GM10266 (cell line): ENCODE measurements around the gene TNRC18.

ENCODE experiments used
- DNase-seq: peaks from one replicate; pipeline ENCODE4 v3.0.0; 2012; ENCODE audit errors: extremely low spot score
- TF ChIP-seq, protein P1 (sequence below): IDR thresholded peaks from 2 replicates; pipeline ENCODE4 v1.5.1; 2012; ENCODE audit warnings: mild to moderate bottlenecking, low read depth; ENCODE audit not compliant: control insufficient read depth, insufficient read depth; ENCODE audit errors: missing control alignments

The TNRC18 gene

DNA sequence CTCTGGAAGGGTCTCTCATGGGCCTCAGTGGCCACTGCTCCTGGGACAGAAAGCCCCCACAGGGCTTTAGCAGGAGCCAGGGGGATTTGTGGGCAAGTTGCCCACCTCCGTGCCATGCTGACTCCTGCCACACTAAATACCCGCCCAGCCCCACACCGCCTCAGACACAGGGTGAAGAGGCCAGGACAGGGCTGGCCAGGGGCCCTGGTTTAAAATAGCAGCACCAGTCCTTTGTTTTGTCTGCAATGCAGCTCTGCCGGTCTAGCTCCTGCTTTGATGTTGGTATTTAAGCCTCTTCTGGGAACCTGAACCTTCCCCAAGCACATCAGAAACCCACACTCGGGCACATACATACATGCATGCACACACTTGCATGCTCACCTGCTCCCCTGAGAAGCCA is 14.4 kb upstream of the TNRC18 start:
- TF ChIP-seq, protein P1, sequence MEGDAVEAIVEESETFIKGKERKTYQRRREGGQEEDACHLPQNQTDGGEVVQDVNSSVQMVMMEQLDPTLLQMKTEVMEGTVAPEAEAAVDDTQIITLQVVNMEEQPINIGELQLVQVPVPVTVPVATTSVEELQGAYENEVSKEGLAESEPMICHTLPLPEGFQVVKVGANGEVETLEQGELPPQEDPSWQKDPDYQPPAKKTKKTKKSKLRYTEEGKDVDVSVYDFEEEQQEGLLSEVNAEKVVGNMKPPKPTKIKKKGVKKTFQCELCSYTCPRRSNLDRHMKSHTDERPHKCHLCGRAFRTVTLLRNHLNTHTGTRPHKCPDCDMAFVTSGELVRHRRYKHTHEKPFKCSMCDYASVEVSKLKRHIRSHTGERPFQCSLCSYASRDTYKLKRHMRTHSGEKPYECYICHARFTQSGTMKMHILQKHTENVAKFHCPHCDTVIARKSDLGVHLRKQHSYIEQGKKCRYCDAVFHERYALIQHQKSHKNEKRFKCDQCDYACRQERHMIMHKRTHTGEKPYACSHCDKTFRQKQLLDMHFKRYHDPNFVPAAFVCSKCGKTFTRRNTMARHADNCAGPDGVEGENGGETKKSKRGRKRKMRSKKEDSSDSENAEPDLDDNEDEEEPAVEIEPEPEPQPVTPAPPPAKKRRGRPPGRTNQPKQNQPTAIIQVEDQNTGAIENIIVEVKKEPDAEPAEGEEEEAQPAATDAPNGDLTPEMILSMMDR = no peak

DNA sequence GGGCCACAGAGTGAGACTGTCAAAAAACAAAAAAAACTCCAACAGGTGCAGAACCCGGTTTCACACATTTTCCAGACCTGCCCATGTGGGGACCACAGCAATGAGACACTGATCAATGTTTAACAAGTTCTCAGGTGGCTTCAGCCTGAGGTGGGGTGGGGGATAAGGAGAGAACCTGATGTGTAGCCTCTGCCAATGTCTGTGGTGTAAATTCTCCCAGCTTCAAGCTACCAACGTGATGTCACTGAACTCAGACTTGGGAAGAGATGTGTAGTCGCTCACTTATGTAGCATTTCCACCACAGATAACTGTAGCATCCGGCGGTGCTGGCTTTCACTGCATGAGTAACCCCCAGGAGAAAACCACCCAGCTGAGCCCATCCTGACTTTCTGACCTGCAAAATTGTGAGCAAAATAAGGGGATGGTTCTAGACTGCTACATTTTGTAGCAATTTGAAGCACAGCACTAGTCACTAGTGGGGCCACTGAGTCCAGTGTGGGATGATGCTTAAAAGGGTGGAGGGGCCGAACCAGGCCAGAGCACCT is 13.8 kb upstream of the TNRC18 start:
- no peak for DNase-seq
- TF ChIP-seq, protein P1 = no peak

More for the DNA sequence above, 14.4 kb upstream of the TNRC18 start:
- no peak for DNase-seq

DNA sequence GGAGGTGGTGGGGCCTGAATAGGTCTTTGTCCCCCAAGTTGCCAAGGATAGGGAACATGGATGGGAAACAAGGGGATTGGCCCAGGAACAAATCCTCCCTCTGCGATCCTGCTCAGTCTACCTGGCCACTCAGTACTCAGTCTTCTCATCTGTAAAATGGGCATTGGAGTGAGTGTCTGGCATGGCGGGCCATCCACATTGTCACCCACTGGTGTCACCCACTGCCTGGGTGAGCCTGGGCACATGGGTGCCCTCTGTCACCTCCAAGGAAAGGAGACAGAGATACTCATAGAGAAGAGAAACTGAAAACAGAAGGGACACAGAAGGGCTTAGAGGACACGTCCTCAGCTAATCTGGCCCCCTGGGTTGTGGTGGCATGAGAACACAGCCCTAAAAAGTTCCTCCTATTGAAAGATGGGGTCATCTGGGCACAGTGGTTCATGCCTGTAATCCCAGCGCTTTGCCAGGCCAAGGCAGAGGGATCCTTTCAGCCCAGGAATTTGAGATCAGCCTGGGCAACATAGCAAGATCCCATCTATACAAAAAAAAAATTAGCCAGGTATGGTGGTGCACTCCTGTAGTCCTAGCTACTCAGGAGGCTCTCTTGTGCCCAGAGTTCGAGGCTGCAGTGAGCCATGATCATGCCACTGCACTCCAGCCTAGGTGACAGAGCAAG is 12.5 kb upstream of the TNRC18 start:
- DNase-seq = no peak
- TF ChIP-seq, protein P1 = no peak

DNA sequence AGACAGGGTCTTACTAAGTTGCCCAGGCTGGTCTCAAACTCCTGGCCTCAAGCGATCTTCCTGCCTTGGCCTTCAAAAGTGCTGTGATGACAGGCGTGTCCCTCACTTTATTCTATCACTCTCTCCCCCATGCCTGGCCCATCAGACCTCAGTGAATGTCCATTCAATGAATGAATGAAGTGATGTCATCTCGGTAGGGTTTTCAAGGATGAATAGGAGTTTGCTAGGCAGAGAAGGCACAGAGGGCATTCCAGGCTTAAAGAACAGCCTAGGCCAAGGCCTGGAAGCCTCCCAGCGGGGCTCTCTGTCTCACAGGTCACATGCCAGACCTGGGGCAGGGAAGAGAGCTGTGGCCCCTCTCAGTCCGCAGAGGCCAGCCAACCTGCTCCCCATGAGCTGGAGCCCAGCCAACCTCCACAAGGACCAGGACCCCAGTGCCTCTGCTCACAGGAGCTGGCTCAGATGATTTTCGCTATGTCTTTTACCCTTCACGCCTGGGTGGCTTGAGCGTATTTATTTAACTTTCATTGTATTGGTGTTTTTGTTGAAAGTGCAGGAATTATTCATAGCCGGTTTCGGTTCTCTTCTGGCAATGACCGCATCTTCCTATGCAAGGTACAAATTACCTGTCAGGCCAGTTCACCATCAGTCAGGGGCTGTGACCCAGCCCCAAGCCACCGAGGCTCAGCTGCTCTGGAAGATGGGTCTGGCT is 11.8 kb upstream of the TNRC18 start:
- TF ChIP-seq, protein P1 = no peak
- no peak for DNase-seq

DNA sequence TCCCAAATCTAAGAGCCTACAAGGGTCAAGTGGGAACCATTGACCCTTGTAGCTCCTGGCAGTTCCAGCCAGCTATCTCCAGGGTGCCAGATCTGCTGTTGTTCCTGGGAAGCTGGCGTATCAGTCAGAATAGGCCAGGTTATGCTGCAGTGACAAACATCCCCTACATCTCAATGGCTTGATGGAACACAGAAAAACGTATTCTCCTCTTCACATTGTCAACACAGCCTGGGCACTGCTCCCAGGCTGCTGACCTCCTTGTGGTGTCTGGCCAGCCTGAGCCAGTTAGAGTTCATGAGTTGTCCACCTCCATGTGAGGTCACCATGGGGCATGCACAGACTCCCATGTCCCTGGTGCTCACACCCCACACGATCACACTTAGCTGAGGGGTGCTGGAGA is 9.5 kb upstream of the TNRC18 start:
- TF ChIP-seq, protein P1 = no peak
- DNase-seq = no peak

DNA sequence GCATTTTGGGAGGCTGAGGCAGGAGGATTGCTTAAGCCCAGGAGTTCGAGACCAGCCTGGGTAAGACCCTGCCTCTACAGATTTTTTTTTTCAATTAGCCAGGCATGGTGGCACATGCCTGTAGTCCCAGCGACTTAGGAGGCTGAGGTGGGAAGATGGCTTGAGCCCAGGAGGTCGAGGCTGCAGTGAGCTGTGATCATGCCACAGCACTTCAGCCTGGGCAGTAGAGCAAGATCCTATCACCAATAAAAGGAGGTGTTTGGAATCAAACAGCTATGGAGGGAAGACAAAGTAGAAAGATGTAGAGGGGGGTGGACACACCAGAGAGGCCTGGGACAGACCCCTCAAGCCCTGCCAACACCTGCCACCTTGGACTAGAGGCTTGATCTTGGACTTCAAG is 9.1 kb upstream of the TNRC18 start:
- TF ChIP-seq, protein P1 = no peak
- no peak for DNase-seq

DNA sequence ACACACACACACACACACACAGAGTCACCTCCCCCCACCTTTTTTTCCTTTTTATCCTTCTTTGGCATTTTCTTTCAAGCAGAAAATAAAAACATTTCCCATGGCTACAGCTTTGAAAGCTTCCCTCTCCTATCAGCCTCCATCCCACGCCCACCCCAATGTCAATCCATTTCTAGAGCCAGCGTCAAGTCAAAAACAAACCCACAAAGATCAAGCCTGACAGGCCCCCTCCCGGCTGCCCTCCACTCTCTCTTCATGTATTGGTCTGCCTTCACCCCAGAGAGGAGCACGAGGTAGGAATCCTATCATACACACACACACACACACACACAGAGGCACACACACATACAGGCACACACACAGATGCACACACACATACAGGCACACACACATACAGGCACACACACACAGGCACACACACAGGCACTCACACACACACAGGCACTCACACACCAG is 8.0 kb upstream of the TNRC18 start:
- TF ChIP-seq, protein P1 = no peak
- no peak for DNase-seq
